HepG2 (cell line): ENCODE data around the gene ACTR10. TPM values are rescaled to one million over a fixed set of nuclear protein-coding genes. Genes with fewer than 3 reads are reported as not detected.

Source experiments
- ASH2L ChIP-seq: fragments of 300-600, 200-600 bp; sonication (generic); IDR thresholded peaks from 2 replicates; pipeline ENCODE4 v1.7.0; 2017; ENCODE audit warnings: low read depth, mild to moderate bottlenecking, moderate library complexity, mixed read lengths, low read length; ENCODE audit not compliant: insufficient read length
- ATF1 ChIP-seq: IDR thresholded peaks from 2 replicates; pipeline ENCODE4 v1.6.1; 2016; ENCODE audit warnings: mild to moderate bottlenecking, control low read depth
- CHD4 ChIP-seq: fragments of 200-600 bp; sonication (generic); IDR thresholded peaks from 2 replicates; pipeline ENCODE4 v1.7.0; 2017; ENCODE audit warnings: mild to moderate bottlenecking, low read length, borderline replicate concordance
- GRHL1 ChIP-seq: sonication (generic); formaldehyde crosslinking; conservative IDR thresholded peaks from 2 replicates; pipeline ENCODE4 v1.8.0; 2022; ENCODE audit warnings: missing genetic modification reagents
- JUN ChIP-seq: sonication (generic); formaldehyde crosslinking; IDR thresholded peaks from 2 replicates; pipeline ENCODE4 v1.4.0; 2020; ENCODE audit warnings: mild to moderate bottlenecking, missing genetic modification reagents
- KDM1A ChIP-seq: IDR thresholded peaks from 2 replicates; pipeline ENCODE4 v1.6.1; 2016; ENCODE audit warnings: missing compliant biosample characterization
- KLF9 ChIP-seq: IDR thresholded peaks from 2 replicates; pipeline ENCODE4 v1.6.1; 2016; ENCODE audit warnings: low read depth
- MIXL1 ChIP-seq: IDR thresholded peaks from 2 replicates; pipeline ENCODE4 v1.6.1; 2016
- NPAS2 ChIP-seq: sonication (generic); formaldehyde crosslinking; IDR thresholded peaks from 2 replicates; pipeline ENCODE4 v1.8.0; 2022; ENCODE audit warnings: mild to moderate bottlenecking, missing genetic modification reagents, borderline replicate concordance
- PAF1 ChIP-seq: IDR thresholded peaks from 2 replicates; pipeline ENCODE4 v1.6.1; 2016; ENCODE audit warnings: missing genetic modification reagents, missing compliant biosample characterization
- PAX8 ChIP-seq: sonication (generic); formaldehyde crosslinking; IDR thresholded peaks from 2 replicates; pipeline ENCODE4 v1.8.0; 2022; ENCODE audit warnings: mild to moderate bottlenecking, missing genetic modification reagents, borderline replicate concordance
- PBX2 ChIP-seq: IDR thresholded peaks from 2 replicates; pipeline ENCODE4 v1.6.1; 2016; ENCODE audit warnings: control low read depth
- PHB2 ChIP-seq: fragments of 450-650 bp; IDR thresholded peaks from 2 replicates; pipeline ENCODE4 v1.6.1; 2018; ENCODE audit not compliant: partially characterized antibody
- PPARG ChIP-seq: conservative IDR thresholded peaks from 2 replicates; pipeline ENCODE4 v1.6.1; 2016; ENCODE audit warnings: missing biosample characterization, missing genetic modification reagents
- RFXAP ChIP-seq: sonication (generic); formaldehyde crosslinking; IDR thresholded peaks from 2 replicates; pipeline ENCODE4 v1.4.0; 2020; ENCODE audit warnings: missing genetic modification reagents, borderline replicate concordance
- SALL1 ChIP-seq: sonication (generic); formaldehyde crosslinking; IDR thresholded peaks from 2 replicates; pipeline ENCODE4 v1.8.0; 2022; ENCODE audit warnings: mild to moderate bottlenecking, missing genetic modification reagents
- SATB2 ChIP-seq: sonication (generic); formaldehyde crosslinking; IDR thresholded peaks from 2 replicates; pipeline ENCODE4 v1.5.0; 2020; ENCODE audit warnings: missing genetic modification reagents
- SIN3B ChIP-seq: fragments of 150-350 bp; IDR thresholded peaks from 2 replicates; pipeline ENCODE4 v1.6.1; 2014; ENCODE audit warnings: low read length
- SP140L ChIP-seq: sonication (generic); formaldehyde crosslinking; IDR thresholded peaks from 2 replicates; pipeline ENCODE4 v1.4.0; 2020; ENCODE audit warnings: missing genetic modification reagents, borderline replicate concordance
- STAT5B ChIP-seq: sonication (generic); formaldehyde crosslinking; IDR thresholded peaks from 2 replicates; pipeline ENCODE4 v1.4.0; 2020; ENCODE audit warnings: missing genetic modification reagents
- ZMYM4 ChIP-seq: sonication (generic); formaldehyde crosslinking; IDR thresholded peaks from 2 replicates; pipeline ENCODE4 v1.8.1; 2023; ENCODE audit warnings: mild to moderate bottlenecking, missing genetic modification reagents
- ZNF333 ChIP-seq: sonication (generic); formaldehyde crosslinking; IDR thresholded peaks from 2 replicates; pipeline ENCODE4 v1.4.0; 2020; ENCODE audit warnings: mild to moderate bottlenecking, missing genetic modification reagents, borderline replicate concordance
- ZNF678 ChIP-seq: sonication (generic); formaldehyde crosslinking; IDR thresholded peaks from 2 replicates; pipeline ENCODE4 v1.4.0; 2020; ENCODE audit warnings: mild to moderate bottlenecking, missing genetic modification reagents
- ZNF780A ChIP-seq: sonication (generic); formaldehyde crosslinking; IDR thresholded peaks from 2 replicates; pipeline ENCODE4 v1.8.0; 2022; ENCODE audit warnings: mild to moderate bottlenecking, missing genetic modification reagents, moderate library complexity
- ZNF784 ChIP-seq: sonication (generic); formaldehyde crosslinking; IDR thresholded peaks from 2 replicates; pipeline ENCODE4 v1.5.1; 2020; ENCODE audit warnings: missing genetic modification reagents, mild to moderate bottlenecking, borderline replicate concordance
- ZNF800 ChIP-seq: sonication (generic); formaldehyde crosslinking; IDR thresholded peaks from 2 replicates; pipeline ENCODE4 v1.4.0; 2020; ENCODE audit warnings: missing genetic modification reagents
- ZSCAN30 ChIP-seq: sonication (generic); formaldehyde crosslinking; IDR thresholded peaks from 2 replicates; pipeline ENCODE4 v1.5.0; 2020; ENCODE audit warnings: mild to moderate bottlenecking, missing genetic modification reagents
- polyA plus RNA-seq, 8 experiments: library from polyadenylated mRNA; depleted of rRNA in 3 of 8; stranded (reverse) in 7 of 8; unstranded in 1 of 8; fragments of >200 nt; fragmentation: Illumina TruSeq in 4 of 8; extraction: Trizol in 4 of 8; gene quantifications; 2 replicates each; pipeline versions ENCODE4 v1.2.1 to v1.2.3, GENCODE V29; 2011 to 2016; ENCODE audit warnings: low read depth in 4 of 8, missing spikeins in 1 of 8, mixed read lengths in 1 of 8; ENCODE audit not compliant: insufficient read depth in 1 of 8
- total RNA-seq, 5 experiments: library from RNA; depleted of rRNA; stranded (reverse); fragments of >200 nt; fragmentation: Illumina TruSeq; extraction: Trizol; gene quantifications; 2 replicates each; pipeline ENCODE4 v1.2.3, GENCODE V29; 2016; ENCODE audit warnings: low read depth in 1 of 5

Gene ACTR10
- total and polyA plus RNA-seq, 2 of the 13 experiments (the other 11 are each of a cell fraction or from before 2014, with no cell fraction given), result 30.0 to 41.3 TPM

GRCh38 chr14:58244556-58245387 lies 44.8 kb downstream of the ACTR10 start, which contains the start of gene PSMA3 (continued):
- TF ChIP-seq GRHL1 (CRISPR knock-in tag), result no peak
- TF ChIP-seq RFXAP, result peak; percentile 78; the same call in 1 of the 2 replicates
- no peak; the same call in 1 of the 2 replicates for TF ChIP-seq MIXL1 (CRISPR knock-in tag)
- TF ChIP-seq ZNF800 (CRISPR knock-in tag), result no peak
- no peak for TF ChIP-seq ZSCAN30
- no peak for TF ChIP-seq ZNF780A
- TF ChIP-seq JUN (CRISPR knock-in tag), result no peak
- TF ChIP-seq SP140L, result no peak
- no peak for TF ChIP-seq PAX8
- no peak for TF ChIP-seq ZNF784 (CRISPR knock-in tag)
- TF ChIP-seq SIN3B, result 0 out of 2 replicates have a peak, but pooled peaks have one; percentile 46
- TF ChIP-seq PPARG (CRISPR knock-in tag), result 0 out of 2 replicates have a peak, but pooled peaks have one; percentile 36
- TF ChIP-seq SALL1 (CRISPR knock-in tag), result peak; percentile 53
- TF ChIP-seq CHD4, result no peak
- peak; percentile 33; the same call in 1 of the 2 replicates for TF ChIP-seq ATF1
- no peak for TF ChIP-seq ZNF678 (CRISPR knock-in tag)
- TF ChIP-seq ASH2L, result peak; percentile 97
- no peak for TF ChIP-seq NPAS2
- TF ChIP-seq PBX2, result no peak
- no peak for TF ChIP-seq PAF1 (CRISPR knock-in tag)
- TF ChIP-seq ZMYM4 (CRISPR knock-in tag), result peak; percentile 62; the same call in 1 of the 2 replicates
- no peak for TF ChIP-seq STAT5B (CRISPR knock-in tag)
- TF ChIP-seq KLF9, result no peak
- no peak for TF ChIP-seq PHB2
- no peak for TF ChIP-seq KDM1A (CRISPR knock-in tag)
- TF ChIP-seq SATB2, result no peak
- TF ChIP-seq ZNF333 (CRISPR knock-in tag), result no peak
